ENCODE results near the gene SVEP1.

SVEP1 gene

GRCh38 chr9:110580850-110581249, 1.3 kb upstream of the SVEP1 start:
- Histone ChIP-seq H3K27me3 (replicated peaks in 2 of 5; ENCODE audit: control insufficient read depth in 4 of 5, insufficient read depth in 5 of 5, low read length in 4 of 5) (peaks cover 20 to 66% (median 30%) of the 10 kb centered on the region in 5 experiments), H3K4me3 (ENCODE audit: control insufficient read depth in 1 of 7, extremely low read depth in 1 of 7, insufficient read depth in 4 of 7, low read depth in 2 of 7, low read length in 6 of 7) (no peak overlapping the region), H3K9me3 (ENCODE audit: control extremely low read depth in 1 of 5, control insufficient read depth in 4 of 5, insufficient read depth in 2 of 5, low read depth in 1 of 5, low read length in 4 of 5) (peaks cover 0 to 5% (median 0%) of the 10 kb centered on the region in 5 experiments), H3K36me3 (ENCODE audit: control insufficient read depth in 4 of 4, insufficient read depth in 4 of 4, low read length in 3 of 4) (no peaks in the 10 kb centered on the region), H3K27ac (ENCODE audit: insufficient read depth in 1 of 2, low read depth in 1 of 2, low read length in 2 of 2, poor library complexity in 1 of 2, severe bottlenecking in 2 of 2) (no peak overlapping the region), H3K4me1 (ENCODE audit: control extremely low read depth in 1 of 4, control insufficient read depth in 4 of 4, insufficient read depth in 4 of 4, low read length in 3 of 4) (peaks cover 6 to 15% (median 13%) of the 10 kb centered on the region in 4 experiments)
- DNase-seq, result no peak
- ChIA-PET POLR2A (no interaction called here), CTCF (no interaction called here)
- 90% methylated on average over 5 of the region's 6 CpGs for WGBS (ENCODE audit: insufficient coverage)

GRCh38 chr9:110579862-110580219, 300 bp upstream of the SVEP1 start:
- WGBS (ENCODE audit: insufficient coverage), result 4% methylated on average over 12 of the region's 13 CpGs
- DNase-seq, result no peak
- H3K9me3 ChIP-seq (ENCODE audit: control extremely low read depth in 1 of 5, control insufficient read depth in 4 of 5, insufficient read depth in 2 of 5, low read depth in 1 of 5, low read length in 4 of 5), result peaks cover 0 to 5% (median 0%) of the 10 kb centered on the region in 5 experiments
- H3K27ac ChIP-seq (ENCODE audit: insufficient read depth in 1 of 2, low read depth in 1 of 2, low read length in 2 of 2, poor library complexity in 1 of 2, severe bottlenecking in 2 of 2), result no peak overlapping the region
- H3K4me1 ChIP-seq (ENCODE audit: control extremely low read depth in 1 of 4, control insufficient read depth in 4 of 4, insufficient read depth in 4 of 4, low read length in 3 of 4), result peaks cover 6 to 15% (median 13%) of the 10 kb centered on the region in 4 experiments
- peaks cover 20 to 72% (median 36%) of the 10 kb centered on the region in 5 experiments for H3K27me3 ChIP-seq (replicated peaks in 2 of 5; ENCODE audit: control insufficient read depth in 4 of 5, insufficient read depth in 5 of 5, low read length in 4 of 5)
- ChIA-PET CTCF (no interaction called here), POLR2A (no interaction called here)
- peak overlapping the region in 5 of 7 experiments; percentile 29 to 67 (median 56) for H3K4me3 ChIP-seq (ENCODE audit: control insufficient read depth in 1 of 7, extremely low read depth in 1 of 7, insufficient read depth in 4 of 7, low read depth in 2 of 7, low read length in 6 of 7)
- H3K36me3 ChIP-seq (ENCODE audit: control insufficient read depth in 4 of 4, insufficient read depth in 4 of 4, low read length in 3 of 4), result no peaks in the 10 kb centered on the region

GRCh38 chr9:110578575-110579033, 937 bp downstream of the SVEP1 start:
- WGBS (ENCODE audit: insufficient coverage), result 17% methylated on average over 14 of the region's 22 CpGs
- CTCF ChIA-PET, result no interaction called here
- Histone ChIP-seq H3K9me3 (ENCODE audit: control extremely low read depth in 1 of 5, control insufficient read depth in 4 of 5, insufficient read depth in 2 of 5, low read depth in 1 of 5, low read length in 4 of 5) (peaks cover 0 to 5% (median 0%) of the 10 kb centered on the region in 5 experiments), H3K4me1 (ENCODE audit: control extremely low read depth in 1 of 4, control insufficient read depth in 4 of 4, insufficient read depth in 4 of 4, low read length in 3 of 4) (peaks cover 6 to 15% (median 13%) of the 10 kb centered on the region in 4 experiments), H3K4me3 (ENCODE audit: control insufficient read depth in 1 of 7, extremely low read depth in 1 of 7, insufficient read depth in 4 of 7, low read depth in 2 of 7, low read length in 6 of 7) (peak overlapping the region in 5 of 7 experiments; percentile 29 to 67 (median 51)), H3K27me3 (replicated peaks in 2 of 5; ENCODE audit: control insufficient read depth in 4 of 5, insufficient read depth in 5 of 5, low read length in 4 of 5) (peaks cover 20 to 79% (median 45%) of the 10 kb centered on the region in 5 experiments), H3K36me3 (ENCODE audit: control insufficient read depth in 4 of 4, insufficient read depth in 4 of 4, low read length in 3 of 4) (no peaks in the 10 kb centered on the region), H3K27ac (ENCODE audit: insufficient read depth in 1 of 2, low read depth in 1 of 2, low read length in 2 of 2, poor library complexity in 1 of 2, severe bottlenecking in 2 of 2) (no peak overlapping the region)
- POLR2A ChIA-PET, result no interaction called here
- DNase-seq, result no peak

- DNase-seq, result no peak
- ChIA-PET CTCF (no interaction called here), POLR2A (no interaction called here)
- H3K9me3 ChIP-seq (ENCODE audit: control extremely low read depth in 1 of 5, control insufficient read depth in 4 of 5, insufficient read depth in 2 of 5, low read depth in 1 of 5, low read length in 4 of 5), result peaks cover 0 to 5% (median 0%) of the 10 kb centered on the region in 5 experiments
- no peak overlapping the region for H3K4me3 ChIP-seq (ENCODE audit: control insufficient read depth in 1 of 7, extremely low read depth in 1 of 7, insufficient read depth in 4 of 7, low read depth in 2 of 7, low read length in 6 of 7)
- no peak overlapping the region for H3K27ac ChIP-seq (ENCODE audit: insufficient read depth in 1 of 2, low read depth in 1 of 2, low read length in 2 of 2, poor library complexity in 1 of 2, severe bottlenecking in 2 of 2)
- no peaks in the 10 kb centered on the region for H3K36me3 ChIP-seq (ENCODE audit: control insufficient read depth in 4 of 4, insufficient read depth in 4 of 4, low read length in 3 of 4)
- peaks cover 14 to 65% (median 47%) of the 10 kb centered on the region in 5 experiments for H3K27me3 ChIP-seq (replicated peaks in 2 of 5; ENCODE audit: control insufficient read depth in 4 of 5, insufficient read depth in 5 of 5, low read length in 4 of 5)
- peaks cover 6 to 15% (median 13%) of the 10 kb centered on the region in 4 experiments for H3K4me1 ChIP-seq (ENCODE audit: control extremely low read depth in 1 of 4, control insufficient read depth in 4 of 4, insufficient read depth in 4 of 4, low read length in 3 of 4)
Measured at GRCh38 chr9:110575945-110576344, 3.6 kb downstream of the SVEP1 start.

GRCh38 chr9:110575169-110575568, 4.4 kb downstream of the SVEP1 start:
- Histone ChIP-seq H3K4me1 (ENCODE audit: control extremely low read depth in 1 of 4, control insufficient read depth in 4 of 4, insufficient read depth in 4 of 4, low read length in 3 of 4) (peaks cover 4 to 15% (median 13%) of the 10 kb centered on the region in 4 experiments), H3K4me3 (ENCODE audit: control insufficient read depth in 1 of 7, extremely low read depth in 1 of 7, insufficient read depth in 4 of 7, low read depth in 2 of 7, low read length in 6 of 7) (no peak overlapping the region), H3K36me3 (ENCODE audit: control insufficient read depth in 4 of 4, insufficient read depth in 4 of 4, low read length in 3 of 4) (no peaks in the 10 kb centered on the region), H3K9me3 (ENCODE audit: control extremely low read depth in 1 of 5, control insufficient read depth in 4 of 5, insufficient read depth in 2 of 5, low read depth in 1 of 5, low read length in 4 of 5) (peaks cover 0 to 5% (median 0%) of the 10 kb centered on the region in 5 experiments), H3K27ac (ENCODE audit: insufficient read depth in 1 of 2, low read depth in 1 of 2, low read length in 2 of 2, poor library complexity in 1 of 2, severe bottlenecking in 2 of 2) (no peak overlapping the region), H3K27me3 (replicated peaks in 2 of 5; ENCODE audit: control insufficient read depth in 4 of 5, insufficient read depth in 5 of 5, low read length in 4 of 5) (peaks cover 11 to 57% (median 40%) of the 10 kb centered on the region in 5 experiments)
- DNase-seq, result no peak
- ChIA-PET POLR2A (no interaction called here), CTCF (no interaction called here)
- 100% methylated on average over 3 of the region's 5 CpGs for WGBS (ENCODE audit: insufficient coverage)

- Histone ChIP-seq H3K36me3 (ENCODE audit: control insufficient read depth in 4 of 4, insufficient read depth in 4 of 4, low read length in 3 of 4) (no peaks in the 10 kb centered on the region), H3K4me1 (ENCODE audit: control extremely low read depth in 1 of 4, control insufficient read depth in 4 of 4, insufficient read depth in 4 of 4, low read length in 3 of 4) (no peaks in the 10 kb centered on the region), H3K4me3 (ENCODE audit: control insufficient read depth in 1 of 7, extremely low read depth in 1 of 7, insufficient read depth in 4 of 7, low read depth in 2 of 7, low read length in 6 of 7) (no peak overlapping the region), H3K27me3 (replicated peaks in 2 of 5; ENCODE audit: control insufficient read depth in 4 of 5, insufficient read depth in 5 of 5, low read length in 4 of 5) (peaks cover 5 to 38% (median 27%) of the 10 kb centered on the region in 5 experiments), H3K9me3 (ENCODE audit: control extremely low read depth in 1 of 5, control insufficient read depth in 4 of 5, insufficient read depth in 2 of 5, low read depth in 1 of 5, low read length in 4 of 5) (peaks cover 0 to 5% (median 0%) of the 10 kb centered on the region in 5 experiments), H3K27ac (ENCODE audit: insufficient read depth in 1 of 2, low read depth in 1 of 2, low read length in 2 of 2, poor library complexity in 1 of 2, severe bottlenecking in 2 of 2) (no peak overlapping the region)
- CTCF ChIA-PET, result no interaction called here
- POLR2A ChIA-PET, result no interaction called here
- 88% methylated on average over 5 of the region's 6 CpGs for WGBS (ENCODE audit: insufficient coverage)
- DNase-seq, result no peak
Measured at GRCh38 chr9:110573305-110573704, 6.2 kb downstream of the SVEP1 start.

GRCh38 chr9:110571801-110572483, 7.6 kb downstream of the SVEP1 start:
- H3K4me3 ChIP-seq (ENCODE audit: control insufficient read depth in 1 of 7, extremely low read depth in 1 of 7, insufficient read depth in 4 of 7, low read depth in 2 of 7, low read length in 6 of 7), result no peak overlapping the region
- DNase-seq, result no peak
- H3K27ac ChIP-seq (ENCODE audit: insufficient read depth in 1 of 2, low read depth in 1 of 2, low read length in 2 of 2, poor library complexity in 1 of 2, severe bottlenecking in 2 of 2), result no peak overlapping the region
- peaks cover 0 to 25% (median 24%) of the 10 kb centered on the region in 5 experiments for H3K27me3 ChIP-seq (replicated peaks in 2 of 5; ENCODE audit: control insufficient read depth in 4 of 5, insufficient read depth in 5 of 5, low read length in 4 of 5)
- no peaks in the 10 kb centered on the region for H3K4me1 ChIP-seq (ENCODE audit: control extremely low read depth in 1 of 4, control insufficient read depth in 4 of 4, insufficient read depth in 4 of 4, low read length in 3 of 4)
- no peaks in the 10 kb centered on the region for H3K9me3 ChIP-seq (ENCODE audit: control extremely low read depth in 1 of 5, control insufficient read depth in 4 of 5, insufficient read depth in 2 of 5, low read depth in 1 of 5, low read length in 4 of 5)
- 100% methylated on average over 1 of the region's 2 CpGs for WGBS (ENCODE audit: insufficient coverage)
- ChIA-PET CTCF (no interaction called here), POLR2A (no interaction called here)
- no peaks in the 10 kb centered on the region for H3K36me3 ChIP-seq (ENCODE audit: control insufficient read depth in 4 of 4, insufficient read depth in 4 of 4, low read length in 3 of 4)

All from common myeloid progenitor, CD34-positive (primary cell).